HS-27A (cell line): Measurements from ENCODE around the gene APBA1.

ENCODE experiments used
- DNase-seq: peaks from one replicate; pipeline ENCODE4 v3.0.0-alpha.2; 2012; ENCODE audit warnings: low read depth, missing footprints

Gene APBA1

DNA sequence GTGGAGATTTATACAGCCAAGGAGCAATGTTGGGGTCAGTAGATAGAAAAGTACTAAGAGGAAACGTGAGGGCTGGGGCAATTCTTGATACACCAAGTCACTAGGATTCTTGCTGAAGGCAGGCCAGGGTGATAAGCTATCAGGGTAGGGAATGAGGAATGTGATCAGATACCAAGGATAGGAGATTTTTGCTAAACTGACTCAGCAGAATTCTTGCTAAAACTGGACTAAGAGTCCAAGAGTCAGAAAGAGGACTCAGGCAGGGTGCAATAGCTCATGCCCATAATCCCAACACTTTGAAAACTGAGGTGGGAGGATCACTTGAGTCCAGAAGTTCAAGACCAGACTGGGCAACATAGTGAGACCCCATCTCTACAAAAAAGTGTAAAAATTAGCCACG is 275.4 kb downstream of the APBA1 start:
- no peak for DNase-seq

- DNase-seq = no peak
These were observed 276.5 kb downstream of the APBA1 start for GRCh38 chr9:69395718-69396117.

GRCh38 chr9:69393425-69393824 is 278.7 kb downstream of the APBA1 start:
- DNase-seq = no peak

DNA sequence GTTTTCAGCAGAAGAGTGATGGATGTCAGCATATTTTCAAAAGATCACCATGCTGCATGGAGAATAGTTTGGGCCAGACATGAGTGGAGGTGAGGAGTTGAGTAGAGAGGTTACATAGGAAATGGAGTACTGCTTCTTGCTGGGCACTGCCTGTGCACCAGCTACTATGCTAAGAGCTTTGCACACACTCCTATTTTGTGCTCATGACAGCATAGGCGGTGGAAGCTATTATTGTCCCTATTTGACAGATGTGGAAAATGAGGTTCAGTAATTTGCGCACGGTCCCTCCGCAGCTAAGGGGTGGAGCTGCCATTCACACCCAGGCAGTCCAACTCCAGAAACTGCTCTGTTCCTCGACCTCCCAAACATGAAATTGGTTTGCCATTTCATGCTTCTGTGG is 279.3 kb downstream of the APBA1 start:
- DNase-seq = no peak

DNA sequence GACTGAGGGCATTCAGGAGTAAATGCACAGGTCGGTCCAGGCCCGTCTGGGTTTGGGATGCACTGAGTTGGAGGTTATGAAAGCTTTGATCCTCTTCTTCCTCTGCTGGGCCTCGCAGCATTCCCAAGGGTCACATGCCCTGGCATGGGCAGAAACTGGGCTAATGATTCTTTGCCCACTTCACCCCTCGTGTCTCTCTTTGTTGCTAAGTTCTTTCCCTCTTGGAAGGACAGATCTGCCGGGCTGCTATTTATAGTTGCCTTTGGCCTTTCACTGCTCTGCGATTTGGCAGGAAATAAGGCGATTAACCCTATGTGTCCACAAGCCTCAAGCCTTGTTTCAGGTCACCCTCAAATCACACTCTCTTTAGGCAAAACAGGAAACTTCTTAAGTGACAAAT is 280.2 kb downstream of the APBA1 start:
- no peak for DNase-seq

DNA sequence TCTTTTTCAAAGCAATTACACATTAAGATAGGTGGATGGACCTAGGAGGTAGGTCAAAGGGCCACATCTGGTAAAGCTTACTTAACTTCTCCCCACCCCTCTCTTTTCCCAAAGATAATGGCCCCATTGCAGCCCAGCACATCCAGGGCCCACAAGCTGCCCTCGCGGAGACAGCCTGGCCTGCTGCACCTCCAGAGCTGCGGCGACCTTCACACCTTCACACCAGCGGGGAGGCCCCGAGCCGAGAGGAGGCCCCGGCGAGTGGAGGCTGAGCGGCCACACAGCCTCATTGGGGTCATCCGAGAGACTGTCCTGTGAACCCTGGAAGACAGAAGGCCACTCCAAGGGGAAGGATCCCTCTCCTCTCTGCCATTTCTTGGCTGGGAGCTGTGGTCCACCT is 280.7 kb downstream of the APBA1 start:
- DNase-seq = no peak

DNA sequence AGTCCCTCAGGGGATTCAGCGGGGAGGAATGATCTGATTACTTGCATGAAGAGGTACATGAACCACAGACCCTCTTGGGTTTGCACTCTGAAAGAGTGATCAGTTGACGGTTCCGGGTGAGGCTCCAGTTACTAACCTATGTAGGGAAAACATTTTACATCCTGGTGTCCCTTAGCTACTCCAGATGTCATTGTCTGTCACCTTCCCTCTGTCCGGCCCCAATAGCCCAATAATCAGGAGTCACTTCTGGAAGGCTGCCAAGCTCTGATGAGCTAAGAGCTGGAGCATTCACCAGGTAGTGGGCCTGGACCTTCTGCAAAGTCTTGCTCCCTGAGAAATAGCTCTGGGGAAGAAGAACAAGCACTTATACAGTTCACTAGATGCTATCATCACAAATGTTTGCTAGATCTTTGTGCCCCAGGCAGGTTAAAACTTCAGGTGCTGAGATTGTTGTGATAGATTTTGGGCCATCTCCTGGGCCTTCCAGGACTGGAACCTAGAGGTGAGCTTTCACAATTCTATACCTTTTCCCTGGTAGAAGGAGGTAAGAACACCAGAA is 282.7 kb downstream of the APBA1 start:
- DNase-seq = no peak

GRCh38 chr9:69388596-69388995 is 283.6 kb downstream of the APBA1 start:
- no peak for DNase-seq

- no peak for DNase-seq
These were observed 285.5 kb downstream of the APBA1 start for GRCh38 chr9:69386651-69387050.

DNA sequence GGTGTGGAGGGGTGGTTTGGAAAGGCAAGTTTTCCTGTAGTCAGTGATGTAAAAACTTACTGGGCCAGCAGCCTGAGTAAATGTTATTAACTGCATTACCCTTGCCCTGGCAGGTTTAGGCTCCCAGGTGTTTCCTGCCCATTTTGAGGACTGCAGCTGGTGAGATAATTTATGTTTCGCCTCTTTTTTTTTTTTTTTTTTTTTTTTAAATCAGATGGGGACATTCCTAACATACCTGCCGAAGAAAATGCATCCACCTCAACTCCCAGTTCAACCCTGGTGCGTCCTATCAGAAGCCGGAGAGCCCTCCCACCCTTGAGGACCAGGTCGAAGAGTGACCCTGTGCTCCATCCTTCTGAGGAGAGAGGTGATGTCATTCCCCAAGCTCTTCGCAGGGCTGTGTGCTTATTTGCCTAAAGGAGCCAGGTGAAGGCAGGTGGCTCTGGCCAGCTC is 286.6 kb downstream of the APBA1 start:
- no peak for DNase-seq

DNA sequence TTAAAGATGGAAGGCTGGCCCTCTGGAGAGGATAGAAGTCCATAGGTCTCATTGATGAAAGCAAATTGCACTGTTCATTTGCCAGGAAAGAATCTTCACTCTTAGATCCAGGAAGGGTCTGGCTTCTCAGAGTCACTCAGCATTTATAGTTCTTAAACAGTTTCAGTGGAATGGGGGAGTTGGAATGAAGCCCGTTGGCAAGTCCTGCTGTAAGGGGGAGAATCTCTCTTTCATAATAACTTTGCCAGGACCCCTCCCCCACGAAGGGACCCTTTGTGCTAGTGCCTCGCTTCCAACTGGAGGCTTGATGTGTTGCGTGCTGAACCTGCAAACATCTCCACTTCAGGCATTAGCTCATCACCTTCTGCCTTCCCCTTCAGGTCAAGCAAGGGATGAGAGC is 290.0 kb downstream of the APBA1 start:
- DNase-seq = no peak

DNA sequence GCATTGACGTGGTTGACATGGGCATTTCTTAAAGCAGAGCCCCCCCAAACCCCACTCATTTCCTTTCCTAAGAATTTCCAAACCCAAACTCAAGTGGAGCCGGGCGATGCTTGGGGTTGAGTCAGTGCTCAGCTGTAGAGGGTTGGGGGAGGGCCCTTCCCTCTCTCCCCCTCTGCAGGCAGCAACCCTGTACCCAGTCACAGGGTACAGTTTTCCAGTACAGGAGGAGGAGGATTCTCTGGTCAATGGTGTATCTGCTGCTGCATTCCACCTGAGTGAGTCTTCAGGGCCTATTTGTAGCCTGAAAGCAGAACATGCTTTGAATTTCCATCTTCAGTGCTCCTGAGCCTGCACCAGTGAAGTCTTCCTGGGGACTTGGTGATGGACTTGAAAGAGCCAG is 291.4 kb downstream of the APBA1 start:
- no peak for DNase-seq

- DNase-seq = no peak
These were observed 291.9 kb downstream of the APBA1 start for GRCh38 chr9:69380301-69380700.

- DNase-seq = no peak
These were observed 292.7 kb downstream of the APBA1 start for GRCh38 chr9:69379270-69379982.

- no peak for DNase-seq
These were observed 294.2 kb downstream of the APBA1 start for GRCh38 chr9:69377981-69378380.
